ENCODE results near the gene ADGRG6.

The ADGRG6 gene

GRCh38 chr6:142361779-142362750 lies 60.3 kb downstream of the ADGRG6 start:
- TF ChIP-seq, protein P1, sequence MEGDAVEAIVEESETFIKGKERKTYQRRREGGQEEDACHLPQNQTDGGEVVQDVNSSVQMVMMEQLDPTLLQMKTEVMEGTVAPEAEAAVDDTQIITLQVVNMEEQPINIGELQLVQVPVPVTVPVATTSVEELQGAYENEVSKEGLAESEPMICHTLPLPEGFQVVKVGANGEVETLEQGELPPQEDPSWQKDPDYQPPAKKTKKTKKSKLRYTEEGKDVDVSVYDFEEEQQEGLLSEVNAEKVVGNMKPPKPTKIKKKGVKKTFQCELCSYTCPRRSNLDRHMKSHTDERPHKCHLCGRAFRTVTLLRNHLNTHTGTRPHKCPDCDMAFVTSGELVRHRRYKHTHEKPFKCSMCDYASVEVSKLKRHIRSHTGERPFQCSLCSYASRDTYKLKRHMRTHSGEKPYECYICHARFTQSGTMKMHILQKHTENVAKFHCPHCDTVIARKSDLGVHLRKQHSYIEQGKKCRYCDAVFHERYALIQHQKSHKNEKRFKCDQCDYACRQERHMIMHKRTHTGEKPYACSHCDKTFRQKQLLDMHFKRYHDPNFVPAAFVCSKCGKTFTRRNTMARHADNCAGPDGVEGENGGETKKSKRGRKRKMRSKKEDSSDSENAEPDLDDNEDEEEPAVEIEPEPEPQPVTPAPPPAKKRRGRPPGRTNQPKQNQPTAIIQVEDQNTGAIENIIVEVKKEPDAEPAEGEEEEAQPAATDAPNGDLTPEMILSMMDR (conservative IDR thresholded peaks at IDR 0.05; ENCODE audit: low read length): no peak
- H3K4me3 ChIP-seq (ENCODE audit: low read length): no peak overlapping the region
- peak; percentile 97 for DNase-seq (ENCODE audit: low read depth)

DNA sequence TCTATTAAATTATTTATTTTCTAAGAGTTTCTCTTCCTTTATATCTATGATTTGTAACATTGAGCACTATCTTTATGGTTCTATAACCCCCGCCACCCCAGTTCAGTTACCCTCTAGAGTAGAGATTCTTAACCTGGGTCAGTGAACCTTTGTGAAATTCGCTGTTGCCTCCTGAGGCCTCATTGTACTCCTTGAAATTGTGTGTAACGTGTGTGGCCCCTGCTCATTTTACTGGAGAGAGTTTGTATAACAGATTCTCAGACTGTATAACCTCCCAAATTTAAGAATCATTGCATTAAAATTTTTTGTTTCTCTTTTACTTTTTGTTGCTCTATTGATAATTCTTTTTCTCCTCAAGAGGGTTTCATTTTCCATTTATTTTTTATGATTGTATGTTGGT lies 65.3 kb downstream of the ADGRG6 start:
- H3K4me3 ChIP-seq (ENCODE audit: low read length): no peak overlapping the region
- DNase-seq (ENCODE audit: low read depth): no peak
- TF ChIP-seq, protein P1 (conservative IDR thresholded peaks at IDR 0.05; ENCODE audit: low read length): no peak

DNA sequence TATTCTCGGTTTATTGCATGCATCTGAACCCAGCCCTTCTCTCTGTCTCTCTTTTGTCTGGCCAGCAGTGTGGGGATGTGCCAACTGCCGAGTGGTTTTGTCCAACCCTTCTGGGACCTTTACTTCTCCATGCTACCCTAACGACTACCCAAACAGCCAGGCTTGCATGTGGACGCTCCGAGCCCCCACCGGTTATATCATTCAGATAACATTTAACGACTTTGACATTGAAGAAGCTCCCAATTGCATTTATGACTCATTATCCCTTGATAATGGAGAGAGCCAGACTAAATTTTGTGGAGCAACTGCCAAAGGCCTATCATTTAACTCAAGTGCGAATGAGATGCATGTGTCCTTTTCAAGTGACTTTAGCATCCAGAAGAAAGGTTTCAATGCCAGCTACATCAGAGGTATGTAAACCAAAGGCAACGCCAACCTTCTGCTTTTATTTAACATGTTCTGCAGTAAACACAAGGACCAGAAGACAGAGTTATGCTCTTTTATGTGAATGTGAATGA lies 65.8 kb downstream of the ADGRG6 start:
- no peak overlapping the region for H3K4me3 ChIP-seq (ENCODE audit: low read length)
- TF ChIP-seq, protein P1 (conservative IDR thresholded peaks at IDR 0.05; ENCODE audit: low read length): no peak
- peak; percentile 63 for DNase-seq (ENCODE audit: low read depth)

- TF ChIP-seq, protein P1 (conservative IDR thresholded peaks at IDR 0.05; ENCODE audit: low read length): no peak
- DNase-seq (ENCODE audit: low read depth): no peak
- no peak overlapping the region for H3K4me3 ChIP-seq (ENCODE audit: low read length)
These were observed 67.5 kb downstream of the ADGRG6 start for GRCh38 chr6:142369266-142369665.

DNA sequence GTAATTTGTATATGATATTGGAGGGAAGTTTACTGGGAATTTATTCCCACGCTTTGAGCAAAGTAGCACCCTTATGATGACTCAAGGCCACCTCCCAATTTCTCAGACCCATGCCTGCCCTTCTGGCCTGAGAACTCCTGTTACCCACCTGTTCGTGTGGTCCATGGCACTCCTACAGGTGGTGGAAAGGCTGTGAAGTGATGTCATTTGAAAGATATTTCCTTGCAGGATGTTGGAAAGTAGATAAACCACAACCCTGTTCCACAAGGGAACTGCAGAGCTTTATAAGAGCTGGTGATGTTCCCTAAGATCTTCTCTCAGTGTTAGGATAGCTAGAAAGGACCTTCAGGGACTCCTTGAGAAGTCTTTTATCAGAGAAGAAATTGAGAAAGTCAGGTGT lies 70.5 kb downstream of the ADGRG6 start:
- no peak overlapping the region for H3K4me3 ChIP-seq (ENCODE audit: low read length)
- TF ChIP-seq, protein P1 (conservative IDR thresholded peaks at IDR 0.05; ENCODE audit: low read length): no peak
- DNase-seq (ENCODE audit: low read depth): peak; percentile 69

DNA sequence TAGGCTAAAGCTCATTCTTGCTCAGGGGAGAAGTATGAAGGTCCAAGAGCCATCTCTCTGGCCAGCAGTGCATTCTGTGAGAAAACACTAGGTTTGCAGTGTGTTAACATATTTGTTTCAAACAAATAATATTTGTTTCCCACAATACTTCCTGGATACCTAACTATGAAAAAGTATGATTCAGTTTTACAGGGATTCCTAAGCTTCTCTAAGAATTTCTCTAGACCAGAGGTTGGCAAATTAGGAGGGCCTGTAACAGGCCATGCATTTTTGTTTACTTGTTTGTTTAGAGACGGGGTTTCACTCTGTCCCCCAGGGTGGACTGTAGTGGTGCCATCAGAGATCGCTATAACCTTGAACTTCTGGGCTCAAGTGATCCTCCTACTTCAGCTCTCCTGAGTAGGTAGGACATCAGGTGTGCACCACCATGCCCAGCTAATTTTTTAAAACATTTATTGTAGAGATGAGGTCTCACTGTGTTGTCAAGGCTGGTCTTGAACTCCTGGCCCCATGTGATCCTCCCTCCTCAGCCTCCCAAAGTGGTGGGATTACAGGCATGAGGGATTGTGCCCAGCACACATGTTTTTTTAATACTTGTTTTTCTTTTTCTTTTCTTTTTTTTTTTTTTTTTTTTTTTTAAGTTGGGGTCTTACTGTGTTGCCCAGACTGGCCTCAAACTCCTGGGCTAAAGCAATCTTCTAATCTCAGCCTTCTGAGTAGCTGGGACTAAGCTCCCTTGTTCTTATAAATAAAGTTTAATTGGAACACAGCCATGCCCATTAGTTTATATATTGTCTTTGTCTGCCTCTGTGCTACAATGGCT lies 71.7 kb downstream of the ADGRG6 start:
- TF ChIP-seq, protein P1 (conservative IDR thresholded peaks at IDR 0.05; ENCODE audit: low read length): no peak
- no peak overlapping the region for H3K4me3 ChIP-seq (ENCODE audit: low read length)
- DNase-seq (ENCODE audit: low read depth): peak; percentile 84

All from AG10803 (cell line).